Activated CD4-positive, alpha-beta T cell treated with anti-CD3 and anti-CD28 coated beads for 48 hours (primary cell): ENCODE measurements around the gene LRRC51.

Source experiments
- DNase-seq: peaks from one replicate; pipeline ENCODE4 v3.0.0-alpha.2; 2020

Gene LRRC51, protein sequence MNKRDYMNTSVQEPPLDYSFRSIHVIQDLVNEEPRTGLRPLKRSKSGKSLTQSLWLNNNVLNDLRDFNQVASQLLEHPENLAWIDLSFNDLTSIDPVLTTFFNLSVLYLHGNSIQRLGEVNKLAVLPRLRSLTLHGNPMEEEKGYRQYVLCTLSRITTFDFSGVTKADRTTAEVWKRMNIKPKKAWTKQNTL

DNA sequence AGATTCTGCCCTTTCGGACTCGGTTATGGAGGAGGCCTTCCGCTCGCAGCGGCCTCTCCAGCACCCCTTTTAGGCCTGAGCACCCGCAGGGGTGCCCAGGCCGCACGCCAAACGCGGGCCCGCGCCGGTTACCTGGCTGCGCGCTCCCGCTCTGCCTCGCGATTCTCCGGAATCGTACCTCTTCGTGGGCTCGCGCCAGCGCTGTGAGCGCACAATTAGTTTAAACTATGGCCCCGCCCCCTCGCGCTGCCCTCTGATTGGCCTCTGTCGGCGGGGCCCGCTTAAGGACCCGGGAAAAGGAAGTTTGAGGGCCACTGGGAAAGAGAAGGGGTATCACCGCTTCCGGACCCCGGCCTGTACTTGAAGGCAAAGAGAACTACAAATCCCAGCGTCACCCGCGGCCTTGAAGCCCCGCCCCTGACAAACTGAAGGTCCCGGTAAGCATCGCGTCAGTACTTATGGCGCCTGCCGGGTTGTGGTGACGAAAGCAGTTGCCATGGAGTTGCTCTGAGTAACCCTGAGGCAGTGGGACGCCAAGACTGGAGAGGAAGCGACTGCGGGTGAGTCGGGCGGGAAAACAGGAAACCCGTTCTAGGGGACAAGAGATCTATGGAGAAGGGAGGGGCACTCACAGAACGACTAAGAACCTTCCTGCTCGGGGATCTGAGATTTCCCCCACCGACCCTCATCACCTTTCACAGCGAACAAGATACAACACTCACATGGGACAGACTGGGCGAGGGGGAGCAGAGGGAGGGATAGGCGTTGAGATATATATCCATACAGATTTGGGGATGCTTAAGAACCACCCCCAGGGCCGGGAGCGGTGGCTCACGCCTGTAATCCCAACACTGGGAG lies at the start of gene LRRC51, which contains the start of gene NUMA1:
Gene LRRC51, plus strand, starts transcription at position 525 of the 858 bp plus-strand sequence. CDS start 8,234 bp downstream, outside the sequence.
Gene NUMA1, minus strand, starts transcription at position 217 of the 858 bp plus-strand sequence. CDS start 44,599 bp downstream, outside the sequence.
- peak; percentile 99 for DNase-seq

DNA sequence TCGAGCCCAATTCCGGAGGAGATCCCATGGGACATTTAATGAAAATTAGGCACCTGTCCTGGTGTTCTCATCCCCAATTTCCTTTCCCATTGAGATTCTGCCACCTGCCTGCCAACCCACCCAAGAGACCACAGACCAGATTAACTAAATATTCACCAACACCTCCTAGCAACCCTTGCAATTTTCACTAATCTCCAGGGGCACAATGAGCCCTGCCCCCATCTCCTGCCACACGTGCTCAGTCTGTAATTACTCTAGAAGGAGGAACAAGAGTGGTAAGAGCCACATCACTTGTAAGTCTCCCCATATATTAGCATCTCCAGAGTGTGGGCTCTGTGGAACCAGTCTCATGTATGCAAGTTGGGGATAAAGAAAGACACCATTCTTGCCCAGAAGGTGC lies 44.0 kb upstream of the LRRC51 start:
- DNase-seq = no peak

DNA sequence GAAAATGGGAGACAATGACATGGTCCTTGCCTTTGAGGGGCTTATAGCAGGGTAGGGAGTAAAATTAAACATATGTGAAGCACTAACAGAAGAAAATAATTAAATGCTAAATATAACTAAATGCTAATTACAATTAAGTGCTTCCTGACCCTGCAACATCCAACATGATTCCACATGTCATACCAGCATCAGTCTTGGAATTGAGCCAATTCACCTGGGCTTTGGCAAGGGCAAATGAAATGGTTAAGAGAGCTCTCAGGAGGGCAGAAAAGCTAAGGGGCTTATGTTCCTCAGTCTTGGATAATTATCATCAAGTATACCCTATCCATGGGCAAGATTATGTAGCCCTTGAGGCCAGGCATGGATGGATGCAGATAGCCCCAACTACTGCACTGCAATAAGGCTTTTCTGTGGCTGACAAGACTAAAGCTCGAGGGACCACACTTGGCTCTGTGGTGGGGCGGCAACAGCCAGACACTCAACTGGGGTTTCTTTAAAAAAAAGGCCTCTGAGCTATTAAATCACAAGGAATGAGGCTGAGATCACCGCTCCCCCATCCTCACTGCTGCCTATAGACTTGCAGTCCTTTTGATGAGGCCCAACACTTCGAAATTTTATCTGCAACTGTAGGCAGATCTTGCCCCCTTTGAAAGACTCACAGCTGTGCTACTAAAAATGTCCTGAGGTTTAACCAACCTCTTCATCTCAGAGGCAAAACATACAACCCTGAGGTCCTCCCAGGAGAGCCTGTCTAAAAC lies 42.9 kb upstream of the LRRC51 start:
- no peak for DNase-seq

DNA sequence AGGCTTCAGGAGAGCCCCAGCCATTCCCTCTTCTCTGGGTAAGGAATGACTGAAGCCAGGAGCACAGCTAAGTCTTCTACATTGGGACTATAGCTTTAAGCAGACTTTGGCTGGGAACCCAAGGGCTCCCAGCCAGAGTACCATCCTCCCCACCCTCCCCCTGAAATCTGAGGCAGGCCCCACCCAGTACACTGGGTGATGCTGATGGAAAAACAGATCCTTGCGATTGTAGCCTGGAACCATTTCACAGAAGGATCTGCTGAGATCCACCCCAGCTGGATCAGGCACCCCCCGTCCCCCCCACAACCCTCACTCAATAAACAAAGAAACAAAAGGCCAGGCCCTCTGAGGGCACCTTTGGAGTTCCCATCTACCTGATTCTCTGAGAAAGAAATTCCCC lies 42.2 kb upstream of the LRRC51 start:
- no peak for DNase-seq

DNA sequence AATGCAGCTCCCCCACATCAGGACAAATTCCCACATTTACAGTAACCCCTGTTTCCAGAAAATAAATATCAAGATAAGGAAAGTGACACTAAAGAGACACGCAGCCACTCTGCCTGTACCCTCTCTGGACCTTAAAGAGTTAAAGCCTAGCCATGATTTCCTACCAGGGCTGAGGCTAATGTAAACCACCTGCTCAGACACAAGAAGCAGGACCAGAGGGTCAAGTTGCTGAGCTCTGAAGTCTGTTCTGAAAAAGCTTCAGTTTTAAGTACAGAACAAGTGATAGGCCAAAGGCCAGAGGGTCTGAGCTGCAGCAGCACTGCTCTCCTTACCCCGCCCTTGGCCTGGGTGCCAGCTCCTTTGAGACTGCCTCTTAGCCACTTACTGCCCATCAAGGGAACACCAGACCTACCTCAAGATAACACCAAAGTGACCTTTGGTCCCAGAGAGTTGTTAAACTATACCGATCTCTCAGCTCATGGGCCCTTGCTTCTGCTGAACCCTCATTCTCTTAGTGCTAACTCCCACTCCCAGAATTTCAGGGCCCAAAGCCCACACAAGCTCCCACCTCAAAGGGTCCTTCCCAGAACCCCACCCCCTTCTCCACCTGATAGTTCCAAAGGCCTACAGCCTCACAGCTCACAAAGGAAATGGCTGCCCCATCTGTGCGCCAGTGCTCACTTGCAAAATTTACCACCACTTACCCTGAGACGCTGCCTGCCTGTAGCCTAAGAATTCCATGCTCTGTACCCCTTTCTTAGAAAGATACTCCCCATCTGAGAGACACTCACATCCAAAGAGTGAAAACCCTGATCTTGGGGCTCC lies 41.4 kb upstream of the LRRC51 start:
- no peak for DNase-seq

DNA sequence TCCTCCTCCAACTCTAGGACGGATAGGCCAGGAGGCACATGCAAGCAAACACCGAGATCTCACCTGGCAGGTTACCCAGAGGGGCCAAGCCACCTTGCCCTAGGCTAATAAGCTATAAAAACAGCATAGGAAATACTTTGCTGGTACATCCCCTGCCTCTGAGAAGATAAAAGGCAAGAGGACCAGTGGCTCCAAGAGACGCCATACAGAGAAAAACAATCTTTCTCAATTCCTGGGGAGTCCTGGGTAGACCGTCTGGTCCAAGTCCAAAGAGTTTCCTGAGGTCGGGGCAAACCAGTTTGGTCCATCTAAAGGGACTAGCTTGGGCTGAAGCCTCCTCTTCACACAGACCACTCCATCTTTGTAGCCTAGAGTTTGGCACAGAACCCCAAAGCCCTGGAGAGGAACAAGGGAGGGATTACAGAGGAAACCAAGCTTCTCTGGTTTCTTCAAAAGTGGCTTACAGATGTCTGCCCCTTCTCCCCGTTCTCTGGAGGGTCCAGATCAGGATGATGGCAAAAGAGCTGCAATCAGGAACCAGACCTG lies 40.7 kb upstream of the LRRC51 start:
- no peak for DNase-seq

DNA sequence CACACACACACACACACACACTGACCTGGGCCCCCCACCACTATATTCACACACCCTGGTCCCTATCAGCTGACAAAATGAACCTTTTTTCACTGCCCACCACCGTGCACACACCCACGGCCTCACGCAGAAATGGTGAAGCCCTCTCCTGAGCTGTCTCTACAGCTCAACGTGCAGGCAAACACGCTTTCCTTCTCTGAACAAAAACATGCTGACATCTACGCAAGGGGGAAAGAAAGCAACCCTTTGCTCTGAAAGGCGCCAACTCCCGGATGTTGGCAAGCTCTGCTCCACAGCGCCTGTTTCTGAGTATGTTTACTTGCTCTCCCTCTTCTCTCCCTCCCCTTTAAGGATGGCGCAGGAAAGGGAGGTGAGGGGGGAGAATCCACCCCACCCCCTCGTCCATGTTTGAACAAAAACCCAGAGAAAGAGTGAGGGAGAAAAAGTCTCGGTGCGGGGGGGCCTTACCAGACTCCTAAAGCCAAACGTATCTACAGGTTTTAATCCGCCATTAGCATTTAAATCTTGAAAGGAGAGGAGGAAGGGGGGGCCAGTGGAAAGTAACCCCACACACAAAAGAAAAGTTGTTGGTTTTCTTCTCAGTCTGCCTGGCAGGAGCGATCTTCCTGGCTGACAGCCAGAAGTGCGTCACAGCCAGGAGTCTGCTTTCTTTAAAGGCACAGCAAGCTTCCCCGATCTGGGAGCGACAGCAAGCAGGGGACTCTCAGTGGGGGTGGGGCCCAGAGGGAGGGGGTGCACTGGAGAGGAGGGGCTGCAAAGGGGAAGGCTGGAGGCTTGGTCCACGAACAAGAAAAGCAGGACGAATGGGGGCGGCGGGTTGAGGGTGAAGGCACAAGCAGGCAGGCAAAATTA lies 39.9 kb upstream of the LRRC51 start:
- peak; percentile 76 for DNase-seq

DNA sequence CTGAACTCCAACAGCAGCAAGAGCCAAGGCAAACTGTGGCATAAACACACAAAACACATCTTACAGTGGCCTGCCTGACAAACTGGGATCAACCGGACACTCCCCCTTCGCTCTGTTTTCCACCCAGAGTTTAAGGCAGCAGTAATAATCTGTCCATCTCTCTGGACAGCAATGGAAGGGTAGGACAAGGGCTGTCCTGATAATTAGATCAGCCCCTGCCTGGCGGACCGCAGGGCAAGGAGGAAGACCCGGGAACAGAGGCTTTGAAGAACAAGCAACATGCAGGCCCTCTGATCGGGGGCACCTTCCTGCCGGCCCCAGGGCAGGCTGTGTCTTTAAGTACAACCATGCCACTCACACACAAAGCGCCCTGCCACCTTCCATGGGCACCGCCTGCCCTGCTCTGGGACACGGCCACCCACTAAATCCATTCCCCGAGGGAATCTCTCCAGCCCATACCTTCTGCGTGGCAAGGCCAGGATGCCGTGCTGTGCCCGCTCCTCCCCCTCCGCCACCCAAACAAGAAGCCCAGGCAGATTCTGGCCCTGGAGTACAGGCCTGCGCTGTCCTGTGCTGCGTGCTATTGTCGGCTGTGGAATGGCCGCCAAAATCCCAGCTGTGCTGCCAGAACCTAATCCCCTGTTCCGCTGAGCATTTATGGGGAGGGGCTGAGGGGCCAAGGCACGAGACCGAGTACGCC lies 39.1 kb upstream of the LRRC51 start:
- peak; percentile 43 for DNase-seq

DNA sequence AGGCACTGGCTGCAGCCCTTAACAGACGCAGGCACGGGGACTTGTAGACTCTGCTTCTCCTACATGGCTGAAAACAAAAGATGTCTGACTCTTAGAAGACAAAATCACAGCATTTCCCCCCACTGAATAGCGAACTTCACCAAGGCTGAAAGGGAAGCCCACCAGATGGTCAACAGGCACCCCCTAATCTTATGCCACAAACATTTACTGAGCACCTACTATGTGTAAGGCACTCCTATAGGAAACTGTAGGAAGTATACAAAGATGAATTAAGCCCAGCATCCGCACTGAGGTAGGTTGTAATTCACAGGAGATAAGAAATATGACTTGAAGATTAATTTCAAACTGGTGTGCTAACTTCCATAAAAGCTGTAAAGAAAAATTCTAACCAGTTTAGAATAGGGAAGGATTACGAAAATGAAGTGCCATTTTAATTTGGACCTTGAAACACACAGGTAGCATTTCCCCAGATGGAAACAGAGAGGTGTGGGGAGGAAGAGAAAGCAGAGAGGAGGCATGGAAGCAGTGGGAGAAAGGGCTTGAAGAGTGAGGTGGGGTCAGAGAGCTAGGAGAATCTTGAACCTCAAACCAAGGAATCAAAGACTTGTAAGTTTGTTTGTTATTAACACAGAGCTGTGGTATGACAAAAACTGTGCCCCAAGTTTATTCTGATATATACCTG lies 38.4 kb upstream of the LRRC51 start:
- DNase-seq = no peak

DNA sequence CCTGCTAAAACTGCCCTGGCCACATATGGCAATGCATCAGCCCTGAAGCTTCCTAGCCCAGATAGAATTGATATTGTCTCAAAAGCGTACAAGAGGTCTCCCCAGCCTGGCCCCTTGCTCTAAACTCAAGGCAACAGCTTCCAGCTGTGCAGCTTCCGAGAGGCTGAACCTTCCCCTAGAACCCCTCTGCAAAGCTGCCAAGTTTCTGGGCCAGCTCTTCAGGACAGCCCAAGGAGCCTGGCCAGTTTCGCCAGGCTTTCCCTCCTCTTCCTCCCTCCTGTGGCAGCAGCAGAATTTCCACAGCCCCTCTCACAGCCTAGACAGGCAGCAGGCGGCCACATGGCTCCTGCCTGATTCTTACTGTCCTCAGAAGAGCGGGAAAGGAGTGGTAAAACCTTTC lies 34.8 kb upstream of the LRRC51 start:
- no peak for DNase-seq

DNA sequence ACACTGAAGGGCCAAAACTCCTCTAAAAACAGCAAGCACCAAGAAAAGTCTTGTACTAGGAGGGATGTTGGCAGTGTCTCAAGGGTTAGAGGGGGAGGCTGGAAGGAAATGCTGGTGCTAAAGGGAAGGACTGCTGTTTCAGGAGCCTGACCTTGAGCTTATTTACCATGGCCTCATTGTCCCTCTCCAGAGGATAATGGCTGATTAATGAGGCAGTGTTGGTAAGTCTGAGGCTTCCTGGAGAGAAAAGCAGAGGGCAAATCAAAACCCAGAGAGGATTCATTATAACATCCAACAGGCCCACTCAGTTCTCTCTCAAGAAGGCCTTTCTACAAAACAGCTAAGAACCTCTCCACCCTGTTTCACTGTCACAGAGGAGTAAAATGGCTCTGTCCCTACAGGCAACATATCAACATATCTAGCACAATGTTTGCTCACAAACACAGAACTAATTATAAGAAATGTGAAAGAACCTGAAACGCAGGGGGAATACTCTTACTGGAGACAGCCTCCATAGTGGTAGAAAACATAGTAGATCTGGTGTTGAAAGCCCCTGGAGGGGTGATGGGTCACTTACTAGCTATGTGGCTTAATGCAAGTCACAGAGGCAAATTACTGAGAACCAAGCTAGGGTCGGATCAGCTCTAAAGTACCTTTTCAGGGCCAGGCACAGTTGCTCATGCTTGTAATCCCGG lies 31.7 kb upstream of the LRRC51 start:
- no peak for DNase-seq

DNA sequence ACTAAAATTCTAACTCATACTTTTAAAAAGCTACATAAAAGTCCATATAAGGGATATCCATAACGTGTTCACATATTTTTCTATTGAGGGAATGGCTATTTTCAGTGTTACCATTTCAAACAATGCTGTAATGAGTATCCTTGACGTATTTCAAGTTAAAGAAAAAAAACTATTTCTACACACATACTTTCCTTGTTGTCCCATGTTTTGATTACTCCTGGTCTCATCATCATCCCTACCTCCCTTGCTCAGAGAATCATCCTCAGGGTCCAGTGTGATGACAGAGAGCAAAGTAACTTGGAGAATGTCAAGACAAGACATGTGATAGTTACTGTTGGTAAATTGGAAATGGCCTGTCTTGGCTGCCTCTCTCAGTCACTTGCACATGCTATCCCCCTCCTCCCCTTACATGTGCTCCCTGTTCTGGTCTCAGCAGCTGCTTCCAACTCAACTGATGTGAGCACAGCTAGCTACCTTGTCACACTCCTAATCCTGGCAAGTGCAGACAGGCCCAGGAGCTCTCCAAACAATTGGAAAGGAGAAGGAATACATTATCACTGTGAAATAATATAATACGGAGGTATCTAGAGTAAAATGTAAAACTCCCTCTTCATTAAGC lies 22.1 kb upstream of the LRRC51 start:
- DNase-seq = no peak

DNA sequence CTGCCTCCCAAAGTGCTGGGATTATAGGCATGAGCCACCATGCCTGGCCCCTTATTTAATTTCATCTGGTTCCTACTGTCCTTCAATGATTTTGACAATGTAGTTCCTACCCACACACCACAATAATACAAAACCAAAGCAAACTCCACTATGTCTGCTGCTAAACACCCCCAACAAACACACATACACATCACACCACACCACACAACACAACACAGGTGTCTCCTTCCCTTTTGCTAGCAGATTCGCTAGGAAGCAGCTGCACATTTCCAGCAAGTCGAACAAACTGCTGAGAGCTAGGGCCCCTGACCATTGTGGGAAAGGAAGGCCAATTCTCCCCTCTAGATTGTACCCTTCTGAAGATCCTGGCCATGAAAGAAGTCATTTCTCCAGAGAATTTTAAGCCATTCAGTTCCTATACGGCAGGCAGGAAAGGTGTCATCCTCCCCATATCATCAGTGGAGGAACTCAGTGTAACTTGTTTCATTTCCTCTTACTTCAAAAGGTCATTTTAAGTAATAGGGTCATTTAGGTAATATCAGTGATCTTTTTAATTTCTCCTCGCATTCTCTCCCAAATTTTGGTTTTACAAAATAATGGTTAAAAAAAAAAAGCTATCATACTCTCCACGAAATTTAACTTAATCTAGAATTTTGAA lies 18.8 kb upstream of the LRRC51 start:
- DNase-seq = no peak

DNA sequence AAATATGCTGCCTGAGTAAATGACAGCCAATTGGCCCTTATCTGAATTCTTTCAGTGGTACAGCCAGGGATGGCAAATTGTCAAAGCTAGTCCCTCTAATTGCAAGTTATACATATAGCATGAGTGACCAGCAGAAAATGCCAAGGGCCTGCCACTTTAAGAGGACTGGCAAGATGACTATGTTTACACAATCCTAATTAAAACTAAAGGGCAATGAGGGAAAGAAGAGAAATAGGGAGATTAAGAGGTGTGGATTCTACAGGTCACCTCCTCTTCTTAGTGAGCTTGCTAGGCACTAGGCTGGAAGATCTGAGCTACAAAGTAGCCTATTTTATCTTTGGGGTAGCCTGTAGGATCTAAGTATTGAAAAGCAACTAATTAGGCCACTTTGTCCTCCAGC lies 13.8 kb upstream of the LRRC51 start:
- DNase-seq = no peak

DNA sequence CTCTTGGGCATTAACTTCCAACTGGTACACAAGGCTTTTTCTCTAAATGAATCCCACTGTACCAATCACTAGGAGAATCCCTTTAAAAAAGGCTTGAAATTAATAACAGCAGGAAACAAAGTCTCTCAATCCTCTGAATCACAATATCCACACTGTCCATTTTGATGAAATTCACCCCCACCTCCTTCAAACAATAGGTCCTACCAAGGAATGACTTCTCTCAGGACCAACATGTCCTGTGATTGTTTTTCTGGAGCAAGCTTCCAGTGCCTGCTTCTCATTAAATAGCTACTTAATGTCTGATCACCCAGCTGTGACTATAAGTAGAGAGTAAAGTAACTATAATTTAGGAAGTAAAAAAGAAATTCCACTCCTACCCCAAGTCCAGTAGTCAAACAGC lies 13.4 kb upstream of the LRRC51 start:
- DNase-seq = no peak

DNA sequence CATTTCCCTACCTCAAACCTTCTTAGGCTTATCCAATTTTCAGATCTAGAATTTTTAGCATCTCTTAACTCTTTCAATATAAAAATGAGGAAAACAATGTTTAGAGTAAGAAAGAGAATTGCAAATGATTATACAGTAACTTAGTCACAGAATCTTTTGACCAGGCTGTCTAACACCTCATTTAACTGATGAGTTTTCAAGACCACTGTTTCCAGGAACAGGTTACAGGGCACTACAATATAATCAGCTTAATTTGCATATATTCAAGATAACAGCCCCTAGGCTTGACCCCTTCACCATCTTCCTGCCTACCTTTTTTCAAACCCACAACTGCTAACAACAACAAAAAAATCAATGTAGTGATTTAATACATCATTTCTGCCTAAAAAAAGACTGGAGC lies 13.0 kb upstream of the LRRC51 start:
- no peak for DNase-seq

DNA sequence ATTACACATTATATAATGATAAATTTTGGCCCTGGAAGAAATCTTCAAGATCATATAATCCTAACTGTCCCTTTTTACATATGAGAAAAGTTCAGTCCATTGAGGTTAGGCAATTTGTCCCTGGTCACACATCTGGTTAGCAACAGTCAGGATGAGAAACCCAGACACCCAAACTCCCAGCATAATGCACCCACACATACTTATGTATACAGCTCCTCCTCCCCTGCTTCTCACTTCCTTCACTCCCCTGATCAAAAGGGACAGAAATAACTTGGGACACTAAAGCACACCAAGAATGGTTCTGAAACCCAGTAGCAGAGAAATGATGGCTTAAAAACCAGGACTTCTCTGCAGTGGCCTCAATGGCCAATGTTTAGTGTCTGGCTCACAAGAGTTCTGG lies 11.4 kb upstream of the LRRC51 start:
- no peak for DNase-seq

DNA sequence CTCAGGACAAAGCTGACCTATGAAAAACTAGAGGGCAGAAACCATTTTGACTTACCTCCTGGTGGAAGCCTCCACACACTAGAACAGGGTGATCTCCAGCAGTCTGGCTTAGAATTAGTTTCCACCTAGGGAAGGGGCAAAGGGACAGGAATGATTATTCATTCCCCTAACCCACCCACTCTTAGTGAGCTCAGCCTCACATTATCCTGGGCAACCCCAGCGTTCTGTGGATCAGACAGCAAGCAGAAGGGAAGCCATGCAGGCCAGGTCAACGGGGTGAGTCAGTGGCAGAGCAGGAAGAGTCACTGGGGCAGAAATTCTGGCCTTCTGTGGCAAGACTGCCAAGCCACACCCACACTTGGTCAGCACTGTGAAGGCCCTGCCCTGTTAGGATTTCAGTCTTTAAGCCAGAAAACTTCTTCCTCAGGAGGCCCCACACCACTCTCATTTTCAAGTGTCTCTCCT lies 10.8 kb upstream of the LRRC51 start:
- no peak for DNase-seq
